RWPE2 (cell line): ENCODE measurements around the gene LRBA.
"Not testable (repeated sequence)": the region's sequence is repeated elsewhere in the genome, so short reads cannot be mapped to it uniquely, and the experiment has no call there.

Experiments used
- ATAC-seq: fragments of 200-7000 bp; cut with Tn5 transposase; 3 replicates; pipeline ENCODE4 v1.9.1; 2021; ENCODE audit warnings: low read depth
- DNase-seq: peaks from one replicate; pipeline ENCODE4 v3.0.0-alpha.2; 2020; ENCODE audit warnings: low spot score
- H3K27ac ChIP-seq: fragments of 450-650 bp; 2 replicates; pipeline ENCODE4 v1.5.1; 2017; ENCODE audit warnings: mild to moderate bottlenecking; ENCODE audit not compliant: poor library complexity, severe bottlenecking
- H3K27me3 ChIP-seq: fragments of 250-450 bp; sonication (Bioruptor Pico); 2 replicates; pipeline ENCODE4 v1.5.1; 2021; ENCODE audit warnings: mild to moderate bottlenecking, moderate library complexity; ENCODE audit not compliant: insufficient read depth, poor library complexity, severe bottlenecking
- H3K36me3 ChIP-seq: fragments of 250-450 bp; sonication (Bioruptor Pico); 2 replicates; pipeline ENCODE4 v1.5.1; 2020; ENCODE audit warnings: low read depth, mild to moderate bottlenecking, moderate library complexity
- H3K4me1 ChIP-seq: fragments of 250-450 bp; sonication (Bioruptor Pico); 2 replicates; pipeline ENCODE4 v1.5.1; 2021; ENCODE audit warnings: mild to moderate bottlenecking, moderate library complexity; ENCODE audit not compliant: insufficient read depth, poor library complexity, severe bottlenecking
- H3K4me3 ChIP-seq: fragments of 250-450 bp; sonication (Bioruptor Pico); 2 replicates; pipeline ENCODE4 v1.5.1; 2021; ENCODE audit warnings: mild to moderate bottlenecking, moderate library complexity; ENCODE audit not compliant: severe bottlenecking
- H3K9me3 ChIP-seq: fragments of 250-450 bp; sonication (Bioruptor Pico); 2 replicates; pipeline ENCODE4 v1.5.1; 2021; ENCODE audit warnings: mild to moderate bottlenecking, moderate library complexity; ENCODE audit not compliant: severe bottlenecking
- CTCF ChIP-seq: fragments of 450-650 bp; IDR thresholded peaks from one replicate; pipeline ENCODE4 v1.5.1; 2017; ENCODE audit warnings: mild to moderate bottlenecking, moderate library complexity; ENCODE audit not compliant: poor library complexity, severe bottlenecking

Gene LRBA

DNA sequence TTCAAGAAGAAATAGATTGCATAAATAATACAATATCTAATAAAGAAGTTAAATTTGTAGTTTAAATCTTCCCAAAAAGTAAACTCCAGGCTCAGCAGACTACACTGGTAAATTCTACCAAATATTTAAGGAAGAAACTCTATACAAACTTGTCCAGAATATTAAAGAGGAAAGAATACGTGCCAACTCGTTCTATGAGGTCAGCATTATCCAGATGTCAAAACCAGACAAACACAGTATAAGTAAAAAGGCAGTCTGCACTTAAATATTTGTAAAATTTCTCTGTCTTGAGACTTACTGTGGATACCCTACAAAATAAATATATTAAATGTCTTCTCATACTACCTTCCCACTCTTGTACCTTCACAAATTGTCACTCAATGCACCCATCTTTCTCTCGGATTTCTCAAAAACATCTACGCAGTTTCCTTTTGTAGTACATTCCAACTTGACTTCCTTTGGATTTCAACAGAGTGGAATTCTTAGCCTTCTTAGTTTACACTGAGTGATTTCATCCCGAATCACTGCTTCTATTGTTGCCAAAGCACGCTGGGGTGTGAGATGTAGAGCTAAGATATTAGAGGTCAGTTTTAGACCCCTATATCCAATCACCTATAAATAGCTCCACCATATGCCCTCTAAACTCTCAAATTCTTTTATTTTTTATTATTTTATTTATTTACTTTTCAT is 504.8 kb downstream of the LRBA start:
- H3K36me3 ChIP-seq: peaks cover 4% of the 10 kb centered on the region; the same call in 1 of the 2 replicates
- H3K27ac ChIP-seq: peak overlapping the region; percentile 80
- peak; percentile 99 for ATAC-seq
- peaks cover 15% of the 10 kb centered on the region for H3K4me1 ChIP-seq
- no peak for DNase-seq
- H3K27me3 ChIP-seq: no peaks in the 10 kb centered on the region
- peak overlapping the region; percentile 6 for H3K4me3 ChIP-seq
- no peak for TF ChIP-seq CTCF
- H3K9me3 ChIP-seq: no peaks in the 10 kb centered on the region

GRCh38 chr4:150507656-150508055 is 507.4 kb downstream of the LRBA start:
- H3K27ac ChIP-seq, DNase-seq, ATAC-seq, H3K9me3 ChIP-seq, H3K27me3 ChIP-seq, H3K36me3 ChIP-seq, H3K4me3 ChIP-seq: not testable (repeated sequence)
- H3K4me1 ChIP-seq: peaks cover 11% of the 10 kb centered on the region

- DNase-seq: no peak
- no peak overlapping the region for H3K27ac ChIP-seq
Observed at GRCh38 chr4:150501983-150502382, 513.1 kb downstream of the LRBA start.

DNA sequence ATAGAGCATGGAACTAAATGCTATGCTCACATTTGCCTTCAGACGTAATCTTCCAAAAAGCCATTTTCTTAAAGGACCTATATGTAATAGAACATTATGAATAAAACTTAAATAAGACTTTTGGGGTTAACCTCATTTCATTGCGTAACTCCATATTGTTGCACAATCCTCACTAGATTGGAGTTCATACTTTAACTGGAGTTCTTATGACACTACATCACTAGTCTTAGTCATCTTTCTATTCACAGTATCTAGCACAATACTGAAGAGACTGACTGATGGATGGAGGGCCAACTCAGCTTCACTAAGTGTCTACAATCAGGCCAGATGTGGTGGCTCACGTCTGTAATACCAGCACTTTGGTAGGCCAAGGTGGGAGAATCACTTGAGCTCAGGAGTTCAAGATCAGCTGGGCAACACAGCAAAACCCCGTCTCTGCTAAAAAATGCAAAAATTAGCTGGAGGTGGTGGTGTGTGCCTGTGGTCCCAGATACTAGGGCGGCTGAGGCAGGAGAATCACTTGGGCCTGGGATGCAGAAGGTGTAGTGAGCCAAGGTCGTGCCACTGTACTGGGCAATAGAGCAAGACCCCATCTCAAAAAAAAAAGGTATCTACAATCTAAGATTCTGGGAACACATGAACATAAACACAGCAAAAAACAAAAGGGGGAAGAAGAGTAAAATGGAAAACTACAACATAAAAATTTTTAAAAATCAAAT is 513.9 kb downstream of the LRBA start:
- Histone ChIP-seq H3K36me3 (no peaks in the 10 kb centered on the region), H3K4me3 (no peak overlapping the region), H3K9me3 (no peaks in the 10 kb centered on the region), H3K4me1 (no peaks in the 10 kb centered on the region), H3K27ac (no peak overlapping the region), H3K27me3 (no peaks in the 10 kb centered on the region)
- ATAC-seq: peak; percentile 98
- DNase-seq: no peak
- no peak for TF ChIP-seq CTCF

More at GRCh38 chr4:150501983-150502382, 513.1 kb downstream of the LRBA start:
- Histone ChIP-seq H3K9me3 (no peaks in the 10 kb centered on the region), H3K27me3 (no peaks in the 10 kb centered on the region), H3K36me3 (no peaks in the 10 kb centered on the region), H3K4me3 (no peak overlapping the region), H3K4me1 (no peaks in the 10 kb centered on the region)
- ATAC-seq: no peak
- TF ChIP-seq CTCF: no peak

DNA sequence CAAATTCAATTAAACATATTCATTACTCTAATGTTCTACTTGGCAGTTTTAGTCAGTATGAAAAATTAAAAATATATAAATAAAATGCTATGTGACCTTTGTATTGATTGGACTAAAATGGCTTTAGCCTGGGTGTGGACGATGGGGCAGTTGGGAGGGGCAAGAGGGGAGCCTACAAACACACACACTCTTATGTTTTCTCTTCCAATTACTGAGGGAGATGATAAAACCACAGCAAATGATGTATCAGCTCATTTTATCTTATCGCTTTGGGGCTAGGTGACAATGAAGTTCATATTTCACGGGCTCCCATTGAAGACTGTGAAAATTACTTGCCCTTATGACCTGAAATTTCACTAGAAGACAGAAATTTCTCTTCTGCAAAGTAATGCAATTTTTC is 517.5 kb downstream of the LRBA start:
- TF ChIP-seq CTCF: no peak
- Histone ChIP-seq H3K9me3 (no peaks in the 10 kb centered on the region), H3K4me3 (no peak overlapping the region), H3K27me3 (no peaks in the 10 kb centered on the region), H3K4me1 (peaks cover 10% of the 10 kb centered on the region), H3K36me3 (no peaks in the 10 kb centered on the region), H3K27ac (no peak overlapping the region)
- DNase-seq (no peak), ATAC-seq (no peak)
